ENCODE measurements around the gene MCC.

Gene MCC

GRCh38 chr5:113169720-113170119 lies 318.5 kb downstream of the MCC start:
- Histone ChIP-seq H3K27me3 (ENCODE audit: insufficient read depth, poor library complexity, severe bottlenecking) (no peaks in the 10 kb centered on the region), H3K27ac (replicated peaks) (no peak overlapping the region), H3K4me3 (replicated peaks; ENCODE audit: insufficient read depth, low read length) (no peak overlapping the region)
- TF ChIP-seq POLR2AphosphoS5 (IDR thresholded peaks at IDR 0.05; ENCODE audit: low read depth), result no peak
- TF ChIP-seq SPI1 (IDR thresholded peaks at IDR 0.05; ENCODE audit: borderline replicate concordance, low read depth), result no peak
- TF ChIP-seq REST (IDR thresholded peaks at IDR 0.05; ENCODE audit: insufficient replicate concordance, low read depth), result no peak
- no peak for TF ChIP-seq GABPA (IDR thresholded peaks at IDR 0.05; ENCODE audit: low read depth)
- no peak for TF ChIP-seq CTCF (IDR thresholded peaks at IDR 0.05; ENCODE audit: insufficient read depth, low read length)
- no peak for DNase-seq (ENCODE audit: low read depth in 1 of 2, low spot score in 1 of 2)

- Histone ChIP-seq H3K4me3 (replicated peaks; ENCODE audit: insufficient read depth, low read length) (no peak overlapping the region), H3K27ac (replicated peaks) (no peak overlapping the region), H3K27me3 (ENCODE audit: insufficient read depth, poor library complexity, severe bottlenecking) (no peaks in the 10 kb centered on the region)
- DNase-seq (ENCODE audit: low read depth in 1 of 2, low spot score in 1 of 2), result no peak
- TF ChIP-seq REST (IDR thresholded peaks at IDR 0.05; ENCODE audit: insufficient replicate concordance, low read depth) (no peak), CTCF (IDR thresholded peaks at IDR 0.05; ENCODE audit: insufficient read depth, low read length) (no peak), SPI1 (IDR thresholded peaks at IDR 0.05; ENCODE audit: borderline replicate concordance, low read depth) (no peak), GABPA (IDR thresholded peaks at IDR 0.05; ENCODE audit: low read depth) (no peak), POLR2AphosphoS5 (IDR thresholded peaks at IDR 0.05; ENCODE audit: low read depth) (no peak)
These were observed 320.3 kb downstream of the MCC start for GRCh38 chr5:113167985-113168384.

- no peak overlapping the region for H3K27ac ChIP-seq (replicated peaks)
- no peak for DNase-seq (ENCODE audit: low read depth in 1 of 2, low spot score in 1 of 2)
- no peak for TF ChIP-seq CTCF (IDR thresholded peaks at IDR 0.05; ENCODE audit: insufficient read depth, low read length)
- no peak for TF ChIP-seq REST (IDR thresholded peaks at IDR 0.05; ENCODE audit: insufficient replicate concordance, low read depth)
- no peak for TF ChIP-seq GABPA (IDR thresholded peaks at IDR 0.05; ENCODE audit: low read depth)
- no peak for TF ChIP-seq POLR2AphosphoS5 (IDR thresholded peaks at IDR 0.05; ENCODE audit: low read depth)
- TF ChIP-seq SPI1 (IDR thresholded peaks at IDR 0.05; ENCODE audit: borderline replicate concordance, low read depth), result no peak
- H3K4me3 ChIP-seq (replicated peaks; ENCODE audit: insufficient read depth, low read length), result no peak overlapping the region
- H3K27me3 ChIP-seq (ENCODE audit: insufficient read depth, poor library complexity, severe bottlenecking), result no peaks in the 10 kb centered on the region
These were observed 321.3 kb downstream of the MCC start for GRCh38 chr5:113166852-113167366.
